IMR-90 (cell line): ENCODE data around the gene BSCL2.

Source experiments
- BHLHE40 ChIP-seq: fragments of 150-350 bp; IDR thresholded peaks from 2 replicates; pipeline ENCODE4 v1.6.1; 2016; ENCODE audit warnings: mild to moderate bottlenecking, low read depth, low read length
- FOS ChIP-seq: fragments of 150-350 bp; IDR thresholded peaks from 2 replicates; pipeline ENCODE4 v1.6.1; 2016; ENCODE audit warnings: low read depth, low read length
- MAFK ChIP-seq: IDR thresholded peaks from 2 replicates; pipeline ENCODE4 v1.6.1; 2012; ENCODE audit warnings: low read depth, low read length, improper control_type of control experiment
- MXI1 ChIP-seq: IDR thresholded peaks from 2 replicates; pipeline ENCODE4 v1.6.1; 2012; ENCODE audit warnings: low read depth, mild to moderate bottlenecking, low read length, moderate library complexity, borderline replicate concordance
- POLR2A ChIP-seq: IDR thresholded peaks from 2 replicates; pipeline ENCODE4 v1.6.1; 2012; ENCODE audit warnings: mild to moderate bottlenecking, low read depth, low read length
- TF ChIP-seq, protein P1 (sequence below): conservative IDR thresholded peaks from 2 replicates; pipeline ENCODE4 v1.5.1; 2012; ENCODE audit warnings: mild to moderate bottlenecking, low read depth, low read length, improper control_type of control experiment

DNA sequence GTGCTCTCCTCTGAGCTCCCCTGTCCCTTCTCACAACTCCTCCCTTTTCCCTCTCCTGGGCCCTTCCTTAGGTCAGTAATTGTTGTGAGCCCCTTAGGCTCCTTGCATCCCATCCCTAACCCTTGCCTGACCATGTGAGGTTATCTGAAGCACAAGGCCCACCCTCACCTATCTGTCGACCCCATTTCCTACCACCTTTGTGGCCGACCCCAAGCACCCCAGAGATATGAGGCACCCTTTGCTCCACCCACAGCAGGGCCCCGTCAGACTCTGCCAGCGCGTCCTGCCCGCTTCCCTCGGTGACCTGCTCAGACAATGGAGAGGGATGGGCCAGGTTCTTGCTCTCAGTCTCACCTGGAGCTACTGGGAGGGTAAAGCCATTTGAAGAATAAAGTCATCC, 1.6 kb upstream of the BSCL2 start:
- TF ChIP-seq, protein P1, sequence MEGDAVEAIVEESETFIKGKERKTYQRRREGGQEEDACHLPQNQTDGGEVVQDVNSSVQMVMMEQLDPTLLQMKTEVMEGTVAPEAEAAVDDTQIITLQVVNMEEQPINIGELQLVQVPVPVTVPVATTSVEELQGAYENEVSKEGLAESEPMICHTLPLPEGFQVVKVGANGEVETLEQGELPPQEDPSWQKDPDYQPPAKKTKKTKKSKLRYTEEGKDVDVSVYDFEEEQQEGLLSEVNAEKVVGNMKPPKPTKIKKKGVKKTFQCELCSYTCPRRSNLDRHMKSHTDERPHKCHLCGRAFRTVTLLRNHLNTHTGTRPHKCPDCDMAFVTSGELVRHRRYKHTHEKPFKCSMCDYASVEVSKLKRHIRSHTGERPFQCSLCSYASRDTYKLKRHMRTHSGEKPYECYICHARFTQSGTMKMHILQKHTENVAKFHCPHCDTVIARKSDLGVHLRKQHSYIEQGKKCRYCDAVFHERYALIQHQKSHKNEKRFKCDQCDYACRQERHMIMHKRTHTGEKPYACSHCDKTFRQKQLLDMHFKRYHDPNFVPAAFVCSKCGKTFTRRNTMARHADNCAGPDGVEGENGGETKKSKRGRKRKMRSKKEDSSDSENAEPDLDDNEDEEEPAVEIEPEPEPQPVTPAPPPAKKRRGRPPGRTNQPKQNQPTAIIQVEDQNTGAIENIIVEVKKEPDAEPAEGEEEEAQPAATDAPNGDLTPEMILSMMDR: no peak
- TF ChIP-seq POLR2A (no peak), BHLHE40 (no peak), FOS (no peak), MAFK (no peak), MXI1 (no peak)
